SU-DHL-6 (cell line): ENCODE results near the gene UCHL1.

Experiments
- EZH2phosphoT487 ChIP-seq: fragments of 200-600 bp; sonication (generic), shearing (Covaris generic); conservative IDR thresholded peaks from 2 replicates; pipeline ENCODE4 v1.6.1; 2018; ENCODE audit warnings: mild to moderate bottlenecking, antibody characterized with exemption, low read length, moderate library complexity, mixed read lengths
- TF ChIP-seq, protein P1 (sequence below): fragments of 200-600 bp; sonication (generic); IDR thresholded peaks from one replicate; pipeline ENCODE4 v1.5.1; 2017; ENCODE audit warnings: antibody characterized with exemption, mild to moderate bottlenecking, low read length, moderate library complexity; ENCODE audit not compliant: insufficient read depth, poor library complexity, severe bottlenecking

- TF ChIP-seq, protein P1, sequence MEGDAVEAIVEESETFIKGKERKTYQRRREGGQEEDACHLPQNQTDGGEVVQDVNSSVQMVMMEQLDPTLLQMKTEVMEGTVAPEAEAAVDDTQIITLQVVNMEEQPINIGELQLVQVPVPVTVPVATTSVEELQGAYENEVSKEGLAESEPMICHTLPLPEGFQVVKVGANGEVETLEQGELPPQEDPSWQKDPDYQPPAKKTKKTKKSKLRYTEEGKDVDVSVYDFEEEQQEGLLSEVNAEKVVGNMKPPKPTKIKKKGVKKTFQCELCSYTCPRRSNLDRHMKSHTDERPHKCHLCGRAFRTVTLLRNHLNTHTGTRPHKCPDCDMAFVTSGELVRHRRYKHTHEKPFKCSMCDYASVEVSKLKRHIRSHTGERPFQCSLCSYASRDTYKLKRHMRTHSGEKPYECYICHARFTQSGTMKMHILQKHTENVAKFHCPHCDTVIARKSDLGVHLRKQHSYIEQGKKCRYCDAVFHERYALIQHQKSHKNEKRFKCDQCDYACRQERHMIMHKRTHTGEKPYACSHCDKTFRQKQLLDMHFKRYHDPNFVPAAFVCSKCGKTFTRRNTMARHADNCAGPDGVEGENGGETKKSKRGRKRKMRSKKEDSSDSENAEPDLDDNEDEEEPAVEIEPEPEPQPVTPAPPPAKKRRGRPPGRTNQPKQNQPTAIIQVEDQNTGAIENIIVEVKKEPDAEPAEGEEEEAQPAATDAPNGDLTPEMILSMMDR, result no peak
- no peak for TF ChIP-seq EZH2phosphoT487
These were observed 47.5 kb downstream of the UCHL1 start for GRCh38 chr4:41304221-41304620.
